SU-DHL-6 (cell line): Measurements from ENCODE around the gene ZSWIM5.
"Not testable (repeated sequence)": the region's sequence is repeated elsewhere in the genome, so short reads cannot be mapped to it uniquely, and the experiment has no call there.

Source experiments
- H2AFZ ChIP-seq: fragments of 200-600 bp; sonication (generic); 2 replicates; pipeline ENCODE4 v1.6.1; 2014; ENCODE audit warnings: low read depth, mild to moderate bottlenecking, moderate library complexity, mixed read lengths, antibody characterized with exemption, low read length; ENCODE audit not compliant: severe bottlenecking
- H3F3A ChIP-seq: fragments of 200-600 bp; shearing (Covaris generic); 2 replicates; pipeline ENCODE4 v1.6.0; 2016; ENCODE audit warnings: antibody characterized with exemption, mild to moderate bottlenecking; ENCODE audit not compliant: insufficient read depth
- H3K27ac ChIP-seq: fragments of 200-600 bp; sonication (generic); 2 replicates; pipeline ENCODE4 v1.5.1; 2016; ENCODE audit warnings: low read depth, mild to moderate bottlenecking, low read length, moderate library complexity, mixed read lengths
- H3K27me3 ChIP-seq: fragments of 200-600 bp; sonication (generic), shearing (Covaris generic); 2 replicates; pipeline ENCODE4 v1.6.0; 2014; ENCODE audit warnings: mild to moderate bottlenecking, low read length
- H3K36me3 ChIP-seq: fragments of 200-600 bp; sonication (generic); 2 replicates; pipeline ENCODE4 v1.6.1; 2014; ENCODE audit warnings: mild to moderate bottlenecking, low read length, mixed read lengths
- H3K4me2 ChIP-seq: fragments of 300-600, 200-600 bp; shearing (Covaris generic), sonication (generic); 2 replicates; pipeline ENCODE4 v1.6.0; 2014; ENCODE audit warnings: low read length, low read depth, mild to moderate bottlenecking; ENCODE audit not compliant: poor library complexity, severe bottlenecking
- H3K4me3 ChIP-seq: fragments of 200-600 bp; sonication (generic); 2 replicates; pipeline ENCODE4 v1.5.1; 2014; ENCODE audit warnings: antibody characterized with exemption, low read length, mild to moderate bottlenecking, mixed read lengths; ENCODE audit not compliant: insufficient read depth, poor library complexity, severe bottlenecking
- H3K79me2 ChIP-seq: fragments of 200-600 bp; sonication (generic); 2 replicates; pipeline ENCODE4 v1.6.1; 2014; ENCODE audit warnings: mild to moderate bottlenecking, low read length, moderate library complexity; ENCODE audit not compliant: insufficient read depth
- H3K9ac ChIP-seq: fragments of 200-600 bp; sonication (generic); 2 replicates; pipeline ENCODE4 v1.7.0; 2014; ENCODE audit warnings: mild to moderate bottlenecking, low read length
- H3K9me2 ChIP-seq: fragments of 200-600 bp; sonication (generic); replicated peaks from 2 replicates; pipeline ENCODE4 v1.6.1; 2014; ENCODE audit warnings: low read length; ENCODE audit not compliant: insufficient read depth
- H3K9me3 ChIP-seq: fragments of 200-600 bp; sonication (generic); 2 replicates; pipeline ENCODE4 v1.6.1; 2014; ENCODE audit warnings: low read length, mixed read lengths; ENCODE audit not compliant: insufficient read depth
- H4K20me1 ChIP-seq: fragments of 200-600 bp; sonication (generic); 2 replicates; pipeline ENCODE4 v1.6.1; 2014; ENCODE audit warnings: low read depth, mild to moderate bottlenecking, antibody characterized with exemption, low read length, moderate library complexity, mixed read lengths
- EZH2phosphoT487 ChIP-seq: fragments of 200-600 bp; sonication (generic), shearing (Covaris generic); conservative IDR thresholded peaks from 2 replicates; pipeline ENCODE4 v1.6.1; 2018; ENCODE audit warnings: mild to moderate bottlenecking, antibody characterized with exemption, low read length, moderate library complexity, mixed read lengths
- TF ChIP-seq, protein P1 (sequence below): fragments of 200-600 bp; sonication (generic); IDR thresholded peaks from one replicate; pipeline ENCODE4 v1.5.1; 2017; ENCODE audit warnings: antibody characterized with exemption, mild to moderate bottlenecking, low read length, moderate library complexity; ENCODE audit not compliant: insufficient read depth, poor library complexity, severe bottlenecking

ZSWIM5 gene

DNA sequence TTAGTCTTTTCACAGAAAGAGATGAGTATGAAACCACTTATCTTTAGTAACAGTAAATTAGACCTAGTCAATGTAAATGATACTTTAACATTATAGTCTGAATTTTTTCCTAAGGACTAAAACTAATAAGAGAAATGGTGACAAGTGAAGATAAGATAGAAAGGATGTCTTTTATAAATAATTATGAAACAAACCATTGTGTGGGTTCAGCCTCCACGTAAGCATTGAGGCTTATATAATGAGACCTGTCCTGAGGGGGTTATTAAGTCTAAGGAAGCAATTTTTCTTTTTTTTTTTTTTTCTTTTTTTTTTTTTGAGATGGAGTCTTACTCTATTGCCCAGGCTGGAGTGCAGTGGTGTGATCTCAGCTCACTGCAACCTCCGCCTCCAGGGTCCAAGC, 138.6 kb downstream of the ZSWIM5 start:
- Histone ChIP-seq H3K79me2 (no peaks in the 10 kb centered on the region), H3K27me3 (no peaks in the 10 kb centered on the region), H2AFZ (no peak overlapping the region), H3F3A (no peaks in the 10 kb centered on the region), H3K4me3 (no peak overlapping the region), H3K9me3 (no peaks in the 10 kb centered on the region), H3K4me2 (no peak overlapping the region), H3K9me2 (no peaks in the 10 kb centered on the region), H3K9ac (no peak overlapping the region), H4K20me1 (no peaks in the 10 kb centered on the region), H3K27ac (no peak overlapping the region), H3K36me3 (no peaks in the 10 kb centered on the region)
- TF ChIP-seq EZH2phosphoT487, result no peak
- TF ChIP-seq, protein P1, sequence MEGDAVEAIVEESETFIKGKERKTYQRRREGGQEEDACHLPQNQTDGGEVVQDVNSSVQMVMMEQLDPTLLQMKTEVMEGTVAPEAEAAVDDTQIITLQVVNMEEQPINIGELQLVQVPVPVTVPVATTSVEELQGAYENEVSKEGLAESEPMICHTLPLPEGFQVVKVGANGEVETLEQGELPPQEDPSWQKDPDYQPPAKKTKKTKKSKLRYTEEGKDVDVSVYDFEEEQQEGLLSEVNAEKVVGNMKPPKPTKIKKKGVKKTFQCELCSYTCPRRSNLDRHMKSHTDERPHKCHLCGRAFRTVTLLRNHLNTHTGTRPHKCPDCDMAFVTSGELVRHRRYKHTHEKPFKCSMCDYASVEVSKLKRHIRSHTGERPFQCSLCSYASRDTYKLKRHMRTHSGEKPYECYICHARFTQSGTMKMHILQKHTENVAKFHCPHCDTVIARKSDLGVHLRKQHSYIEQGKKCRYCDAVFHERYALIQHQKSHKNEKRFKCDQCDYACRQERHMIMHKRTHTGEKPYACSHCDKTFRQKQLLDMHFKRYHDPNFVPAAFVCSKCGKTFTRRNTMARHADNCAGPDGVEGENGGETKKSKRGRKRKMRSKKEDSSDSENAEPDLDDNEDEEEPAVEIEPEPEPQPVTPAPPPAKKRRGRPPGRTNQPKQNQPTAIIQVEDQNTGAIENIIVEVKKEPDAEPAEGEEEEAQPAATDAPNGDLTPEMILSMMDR, result no peak

DNA sequence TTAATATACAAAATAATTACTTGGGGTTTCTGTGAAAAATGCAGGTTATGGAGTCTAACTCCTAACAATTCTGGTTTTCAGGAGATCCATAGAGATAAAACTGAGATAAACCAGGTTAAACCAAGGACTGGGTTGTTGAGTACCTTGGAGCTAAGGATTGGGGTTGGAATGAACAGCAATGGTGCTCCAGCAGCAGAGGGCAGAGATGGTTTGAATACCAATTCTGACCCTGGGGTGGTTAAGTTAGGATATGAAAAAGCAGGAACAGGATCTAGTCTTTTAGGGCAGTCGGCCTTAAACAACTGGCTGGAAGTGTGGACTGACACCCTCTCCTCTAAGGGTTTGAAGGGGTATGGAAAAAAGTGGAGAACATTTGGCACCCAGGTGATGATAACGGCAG, 141.3 kb downstream of the ZSWIM5 start:
- no peaks in the 10 kb centered on the region for H3K36me3 ChIP-seq
- H3K4me3 ChIP-seq, result no peak overlapping the region
- H3K27me3 ChIP-seq, result no peaks in the 10 kb centered on the region
- no peak overlapping the region for H3K4me2 ChIP-seq
- TF ChIP-seq, protein P1, result no peak
- TF ChIP-seq EZH2phosphoT487, result no peak
- H2AFZ ChIP-seq, result no peak overlapping the region
- H3K79me2 ChIP-seq, result no peaks in the 10 kb centered on the region
- H3K9me3 ChIP-seq, result no peaks in the 10 kb centered on the region
- no peaks in the 10 kb centered on the region for H4K20me1 ChIP-seq
- no peak overlapping the region for H3K9ac ChIP-seq
- H3K27ac ChIP-seq, result no peak overlapping the region
- no peaks in the 10 kb centered on the region for H3F3A ChIP-seq
- no peaks in the 10 kb centered on the region for H3K9me2 ChIP-seq

DNA sequence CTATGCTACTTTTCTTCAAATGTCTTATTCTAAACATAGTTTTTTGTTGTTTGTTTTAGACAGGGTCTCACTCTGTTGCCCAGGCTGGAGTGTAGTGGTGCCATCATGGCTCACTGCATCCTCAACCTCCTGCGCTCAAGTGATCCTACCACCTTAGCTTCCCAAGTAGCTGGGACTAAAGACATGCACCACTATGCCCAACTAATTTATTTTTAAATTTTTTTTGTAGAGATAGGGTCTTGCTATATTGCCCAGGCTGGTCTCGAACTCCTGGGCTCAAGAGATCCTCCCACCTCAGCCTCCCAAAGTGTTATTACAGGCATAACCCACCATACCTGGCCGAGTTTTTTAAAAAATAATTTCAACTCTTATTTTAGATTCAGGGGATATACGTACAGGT, 143.9 kb downstream of the ZSWIM5 start:
- not testable (repeated sequence) for H3K9ac ChIP-seq, H3F3A ChIP-seq, H3K27me3 ChIP-seq, H3K36me3 ChIP-seq, H2AFZ ChIP-seq, H3K4me2 ChIP-seq, H4K20me1 ChIP-seq, H3K79me2 ChIP-seq, H3K9me3 ChIP-seq, H3K4me3 ChIP-seq, H3K9me2 ChIP-seq, H3K27ac ChIP-seq

DNA sequence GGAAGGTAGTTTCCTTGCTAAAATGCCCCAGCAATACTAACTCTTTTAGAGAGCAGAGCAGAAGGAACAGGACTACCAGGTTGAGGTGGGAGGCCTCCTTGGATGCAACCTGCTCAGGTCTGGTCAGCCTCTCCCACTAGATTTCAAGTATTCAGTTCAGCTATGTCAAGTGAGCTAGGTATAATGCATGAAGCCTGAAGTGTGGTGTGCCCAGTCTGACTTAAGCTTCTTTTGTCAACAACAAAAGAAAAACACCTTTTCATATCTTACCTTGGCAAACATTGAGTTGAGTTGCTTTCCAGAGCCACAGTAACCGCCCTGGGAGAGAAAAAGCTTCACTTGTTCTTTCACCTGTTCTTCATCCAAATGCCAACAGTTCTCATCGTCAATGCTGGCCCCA, 146.6 kb downstream of the ZSWIM5 start:
- no peak for TF ChIP-seq EZH2phosphoT487
- TF ChIP-seq, protein P1, result no peak
- Histone ChIP-seq H3F3A (no peaks in the 10 kb centered on the region), H3K9ac (no peak overlapping the region), H3K4me2 (no peak overlapping the region), H3K9me3 (no peaks in the 10 kb centered on the region), H2AFZ (no peak overlapping the region), H4K20me1 (no peaks in the 10 kb centered on the region), H3K4me3 (no peak overlapping the region), H3K36me3 (no peaks in the 10 kb centered on the region), H3K9me2 (no peaks in the 10 kb centered on the region), H3K27ac (no peak overlapping the region), H3K79me2 (no peaks in the 10 kb centered on the region), H3K27me3 (no peaks in the 10 kb centered on the region)
